GM12864 (cell line): ENCODE results near the gene RHBDF1.
A peak's percentile ranks its signal among the peaks of the same experiment; 100 is the strongest.

ENCODE experiments used
- DNase-seq: peaks from one replicate; pipeline ENCODE4 v3.0.0-alpha.2; 2011; ENCODE audit warnings: low read depth
- H3K4me3 ChIP-seq: 2 replicates; pipeline ENCODE4 v1.5.1; 2011; ENCODE audit warnings: mild to moderate bottlenecking, low read depth, low read length, control low read depth
- TF ChIP-seq, protein P1 (sequence below): IDR thresholded peaks from 2 replicates; pipeline ENCODE4 v1.5.1; 2011; ENCODE audit warnings: low read depth, mild to moderate bottlenecking, moderate library complexity, low read length, control low read depth, inconsistent platforms; ENCODE audit errors: missing control alignments

The RHBDF1 gene

DNA sequence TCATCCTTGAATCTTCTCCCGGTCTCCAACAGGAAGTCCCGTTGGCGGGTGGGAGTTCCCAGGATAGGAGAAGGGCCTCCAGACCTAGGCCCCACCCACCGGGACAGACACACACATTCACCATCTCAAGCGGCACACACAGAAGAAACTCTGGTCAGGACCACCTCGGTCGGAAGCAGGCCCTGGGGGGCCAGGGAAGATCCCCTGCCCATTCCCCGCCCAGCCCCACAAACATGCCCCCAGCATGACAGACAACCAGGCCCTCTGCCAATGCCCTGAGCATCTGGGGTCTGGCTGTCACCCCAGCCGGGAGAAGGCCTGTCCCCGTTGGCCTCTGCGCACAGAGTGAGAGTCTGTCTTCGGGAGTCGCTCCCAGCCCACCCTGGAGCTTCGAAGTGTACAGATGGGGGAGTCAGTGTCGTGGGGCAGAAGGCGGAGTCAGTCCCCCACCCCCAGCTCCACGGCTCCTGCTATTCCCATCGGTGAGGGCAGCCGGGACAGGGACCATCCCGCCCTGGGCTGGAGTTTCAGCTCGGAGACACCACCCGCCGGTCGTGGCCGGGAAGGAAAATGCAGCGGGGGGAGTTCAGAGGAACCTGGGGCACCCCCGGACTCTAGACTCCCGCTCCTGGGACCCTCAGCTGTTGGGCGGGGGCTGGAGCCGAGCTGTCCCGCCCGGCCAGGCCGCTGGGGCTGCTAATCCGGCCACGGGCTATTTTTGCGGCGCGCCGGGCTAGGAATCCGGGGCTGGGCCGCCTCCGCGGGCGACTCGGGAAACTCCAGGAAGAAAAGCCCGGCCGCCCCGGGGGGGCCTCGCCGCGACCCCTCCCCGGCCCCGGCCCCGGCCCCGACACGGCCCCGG lies 660 bp downstream of the RHBDF1 start:
- peak overlapping the region; percentile 3; the same call in 1 of the 2 replicates for H3K4me3 ChIP-seq
- TF ChIP-seq, protein P1, sequence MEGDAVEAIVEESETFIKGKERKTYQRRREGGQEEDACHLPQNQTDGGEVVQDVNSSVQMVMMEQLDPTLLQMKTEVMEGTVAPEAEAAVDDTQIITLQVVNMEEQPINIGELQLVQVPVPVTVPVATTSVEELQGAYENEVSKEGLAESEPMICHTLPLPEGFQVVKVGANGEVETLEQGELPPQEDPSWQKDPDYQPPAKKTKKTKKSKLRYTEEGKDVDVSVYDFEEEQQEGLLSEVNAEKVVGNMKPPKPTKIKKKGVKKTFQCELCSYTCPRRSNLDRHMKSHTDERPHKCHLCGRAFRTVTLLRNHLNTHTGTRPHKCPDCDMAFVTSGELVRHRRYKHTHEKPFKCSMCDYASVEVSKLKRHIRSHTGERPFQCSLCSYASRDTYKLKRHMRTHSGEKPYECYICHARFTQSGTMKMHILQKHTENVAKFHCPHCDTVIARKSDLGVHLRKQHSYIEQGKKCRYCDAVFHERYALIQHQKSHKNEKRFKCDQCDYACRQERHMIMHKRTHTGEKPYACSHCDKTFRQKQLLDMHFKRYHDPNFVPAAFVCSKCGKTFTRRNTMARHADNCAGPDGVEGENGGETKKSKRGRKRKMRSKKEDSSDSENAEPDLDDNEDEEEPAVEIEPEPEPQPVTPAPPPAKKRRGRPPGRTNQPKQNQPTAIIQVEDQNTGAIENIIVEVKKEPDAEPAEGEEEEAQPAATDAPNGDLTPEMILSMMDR: no peak
- no peak for DNase-seq

GRCh38 chr16:71210-71539 lies 1.3 kb downstream of the RHBDF1 start:
- TF ChIP-seq, protein P1: no peak
- no peak overlapping the region for H3K4me3 ChIP-seq
- no peak for DNase-seq

GRCh38 chr16:69181-69580 lies 3.2 kb downstream of the RHBDF1 start:
- H3K4me3 ChIP-seq: no peak overlapping the region
- DNase-seq: no peak
- TF ChIP-seq, protein P1: no peak

DNA sequence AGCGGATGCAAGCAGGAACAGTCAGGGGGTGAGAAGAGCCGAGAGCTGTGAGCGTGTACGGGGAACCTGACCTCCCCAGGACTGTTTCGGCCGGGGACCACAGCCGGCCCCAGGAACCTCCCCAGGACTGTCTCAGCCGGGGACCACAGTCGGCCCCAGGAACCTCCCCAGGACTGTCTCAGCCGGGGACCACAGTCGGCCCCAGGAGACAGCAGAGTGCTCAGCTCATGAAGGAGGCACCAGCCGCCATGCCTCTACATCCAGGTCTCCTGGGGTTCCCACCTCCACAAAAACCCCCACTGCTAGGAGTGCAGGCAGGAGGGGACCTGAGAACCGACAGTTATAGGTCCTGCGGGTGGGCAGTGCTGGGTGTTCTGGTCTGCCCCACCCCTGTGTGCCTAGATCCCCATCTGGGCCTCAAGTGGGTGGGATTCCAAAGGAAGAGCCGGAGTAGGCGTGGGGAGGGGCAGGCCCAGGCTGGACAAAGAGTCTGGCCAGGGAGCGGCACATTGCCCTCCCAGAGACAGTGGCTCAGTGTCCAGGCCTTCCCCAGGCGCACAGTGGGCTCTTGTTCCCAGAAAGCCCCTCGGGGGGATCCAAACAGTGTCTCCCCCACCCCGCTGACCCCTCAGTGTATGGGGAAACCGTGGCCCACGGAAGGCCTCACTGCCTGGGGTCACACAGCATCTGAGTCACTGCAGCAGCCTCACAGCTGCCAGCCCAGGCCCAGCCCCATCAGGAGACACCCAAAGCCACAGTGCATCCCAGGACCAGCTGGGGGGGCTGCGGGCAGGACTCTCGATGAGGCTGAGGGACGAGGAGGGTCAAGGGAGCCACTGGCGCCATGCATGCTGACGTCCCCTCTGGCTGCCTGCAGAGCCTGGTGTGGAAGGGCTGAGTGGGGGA lies 4.3 kb downstream of the RHBDF1 start:
- DNase-seq: no peak
- no peak overlapping the region for H3K4me3 ChIP-seq
- TF ChIP-seq, protein P1: no peak

GRCh38 chr16:67183-67791 lies 5.1 kb downstream of the RHBDF1 start:
- H3K4me3 ChIP-seq: no peak overlapping the region
- no peak for DNase-seq
- TF ChIP-seq, protein P1: no peak

DNA sequence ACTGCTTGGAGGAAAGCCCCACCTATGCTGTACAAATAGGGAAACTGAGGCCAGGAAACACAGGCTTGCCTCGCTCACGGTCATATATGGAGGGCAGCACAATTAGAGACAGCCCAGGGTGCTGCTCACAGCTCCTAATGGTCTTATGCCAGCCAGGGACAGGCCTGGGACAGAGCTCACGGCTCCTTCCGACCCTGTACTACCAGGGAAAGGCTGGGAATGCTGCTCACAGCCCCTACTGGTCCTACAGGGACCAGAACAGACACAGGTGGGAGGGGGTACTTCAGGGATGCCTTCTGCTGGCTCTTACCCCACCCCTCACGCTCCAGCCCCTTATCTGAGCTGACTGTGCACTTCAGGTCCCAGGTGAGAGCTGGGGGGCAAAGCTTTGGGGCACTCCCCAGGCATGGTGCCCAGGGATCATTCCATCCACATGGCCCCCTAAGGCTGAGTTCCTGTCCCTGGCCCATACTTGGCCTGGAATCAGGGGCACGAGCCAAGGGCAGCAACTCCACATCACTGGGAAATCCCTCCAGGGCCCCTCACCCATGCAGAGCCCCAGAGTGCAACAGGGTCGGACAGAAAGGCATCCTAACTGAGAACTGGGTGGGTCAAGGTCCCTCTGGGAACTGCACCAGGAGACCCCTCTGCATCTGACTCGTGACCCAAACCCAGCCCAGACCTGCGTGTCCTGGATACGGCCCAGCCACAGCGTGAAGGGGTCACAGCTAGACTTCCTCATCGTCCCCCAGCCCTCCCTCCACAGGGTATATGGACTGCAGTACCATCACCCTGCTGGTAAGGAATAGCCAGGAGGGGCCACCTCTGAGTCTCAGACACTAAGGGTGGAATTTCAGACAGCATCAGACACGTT lies 5.9 kb downstream of the RHBDF1 start:
- no peak for DNase-seq
- H3K4me3 ChIP-seq: no peak overlapping the region
- TF ChIP-seq, protein P1: no peak
